Measurements from ENCODE around the gene ALS2. TPM values are rescaled to one million over a fixed set of nuclear protein-coding genes. Genes with fewer than 3 reads are reported as not detected.

The ALS2 gene
- total RNA-seq, 2 experiments from 2014 or later = 8.3 to 11.3 TPM

DNA sequence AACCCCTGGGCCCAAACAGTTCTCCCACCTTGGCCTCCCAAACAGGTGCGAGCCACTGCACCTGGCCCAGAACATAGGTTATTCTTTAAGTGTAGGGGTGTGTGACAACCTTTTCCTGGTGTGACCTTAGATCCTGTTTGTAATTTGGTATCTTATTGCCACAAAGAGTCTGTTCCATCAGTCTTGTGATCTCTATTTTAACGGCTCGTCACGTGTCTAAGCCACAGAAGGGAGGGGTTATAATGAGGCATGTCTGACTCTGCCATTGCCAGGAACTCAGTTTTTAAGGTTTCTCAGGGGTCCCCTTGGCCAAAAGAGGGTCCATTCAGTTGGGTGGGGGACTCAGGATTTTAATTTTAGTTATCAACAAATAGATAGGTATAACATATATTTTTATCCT, 4.4 kb upstream of the ALS2 start:
- Histone ChIP-seq H3K9me2 (ENCODE audit: insufficient read depth, low read length) (no peaks in the 10 kb centered on the region), H3K27ac (ENCODE audit: low read depth, low read length, poor library complexity, severe bottlenecking) (no peak overlapping the region), H4K20me1 (ENCODE audit: insufficient read depth, low read length) (no peaks in the 10 kb centered on the region), H2AFZ (ENCODE audit: low read length) (peak overlapping the region; percentile 18; the same call in 1 of the 2 replicates), H3K9me3 (ENCODE audit: low read length) (no peaks in the 10 kb centered on the region), H3K79me2 (ENCODE audit: insufficient read depth, low read depth, low read length) (peaks cover 3% of the 10 kb centered on the region), H3K4me3 (ENCODE audit: low read depth, low read length, poor library complexity, severe bottlenecking) (no peak overlapping the region), H3K4me2 (ENCODE audit: low read length) (no peak overlapping the region), H3K36me3 (ENCODE audit: insufficient read depth, low read length) (no peaks in the 10 kb centered on the region), H3K4me1 (ENCODE audit: insufficient read depth, low read length, poor library complexity, severe bottlenecking) (peaks cover 7% of the 10 kb centered on the region)
- no TSS peak for BruUV-seq (replicated peaks)
- ChIA-PET POLR2A (interaction anchor here (0.6 kb wide), 1 partner anchor 583 kb away, joined by 3 read pairs; no protein-coding TSS in a partner anchor), CTCF (ENCODE audit: unreplicated experiment) (interaction anchor here (1.1 kb wide), 1 partner anchor 51 kb away, joined by 3 read pairs; no protein-coding TSS in a partner anchor)
- intact Hi-C loops (cut with micrococcal nuclease; ENCODE audit: unreplicated experiment) = no loop called here
- TF ChIP-seq EZH2phosphoT487 (IDR thresholded peaks at IDR 0.05; ENCODE audit: borderline replicate concordance, low read depth, low read length) = no peak
- TF ChIP-seq, protein P1, sequence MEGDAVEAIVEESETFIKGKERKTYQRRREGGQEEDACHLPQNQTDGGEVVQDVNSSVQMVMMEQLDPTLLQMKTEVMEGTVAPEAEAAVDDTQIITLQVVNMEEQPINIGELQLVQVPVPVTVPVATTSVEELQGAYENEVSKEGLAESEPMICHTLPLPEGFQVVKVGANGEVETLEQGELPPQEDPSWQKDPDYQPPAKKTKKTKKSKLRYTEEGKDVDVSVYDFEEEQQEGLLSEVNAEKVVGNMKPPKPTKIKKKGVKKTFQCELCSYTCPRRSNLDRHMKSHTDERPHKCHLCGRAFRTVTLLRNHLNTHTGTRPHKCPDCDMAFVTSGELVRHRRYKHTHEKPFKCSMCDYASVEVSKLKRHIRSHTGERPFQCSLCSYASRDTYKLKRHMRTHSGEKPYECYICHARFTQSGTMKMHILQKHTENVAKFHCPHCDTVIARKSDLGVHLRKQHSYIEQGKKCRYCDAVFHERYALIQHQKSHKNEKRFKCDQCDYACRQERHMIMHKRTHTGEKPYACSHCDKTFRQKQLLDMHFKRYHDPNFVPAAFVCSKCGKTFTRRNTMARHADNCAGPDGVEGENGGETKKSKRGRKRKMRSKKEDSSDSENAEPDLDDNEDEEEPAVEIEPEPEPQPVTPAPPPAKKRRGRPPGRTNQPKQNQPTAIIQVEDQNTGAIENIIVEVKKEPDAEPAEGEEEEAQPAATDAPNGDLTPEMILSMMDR (conservative IDR thresholded peaks at IDR 0.05; ENCODE audit: low read length) = no peak
- no peak for DNase-seq (ENCODE audit: low spot score)

DNA sequence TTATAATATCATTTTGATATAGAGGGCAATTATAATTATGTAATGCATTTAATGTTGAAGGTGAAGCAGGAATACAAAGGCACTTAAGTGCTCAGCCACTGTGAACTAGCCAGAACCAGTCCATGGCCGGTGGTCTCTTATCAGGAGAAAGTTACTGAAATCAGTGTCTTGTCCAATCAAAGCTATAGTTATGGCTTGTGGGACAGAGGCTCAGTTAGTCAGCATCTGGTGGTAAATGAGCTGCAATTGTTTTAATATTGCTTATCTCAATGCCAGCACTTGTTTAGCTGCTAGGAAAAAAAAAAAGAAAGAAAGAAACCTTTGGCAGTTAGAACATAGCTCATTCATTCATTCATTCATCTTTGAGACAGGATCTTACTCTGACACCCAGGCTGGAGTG, 3.8 kb upstream of the ALS2 start:
- no peaks in the 10 kb centered on the region for H3K9me3 ChIP-seq (ENCODE audit: low read length)
- no peaks in the 10 kb centered on the region for H3K36me3 ChIP-seq (ENCODE audit: insufficient read depth, low read length)
- no peak overlapping the region for H2AFZ ChIP-seq (ENCODE audit: low read length)
- no peak for DNase-seq (ENCODE audit: low spot score)
- BruUV-seq (replicated peaks) = no TSS peak
- H3K4me3 ChIP-seq (ENCODE audit: low read depth, low read length, poor library complexity, severe bottlenecking) = no peak overlapping the region
- ChIA-PET POLR2A (interaction anchor here (0.7 kb wide), 1 partner anchor 23 kb away, joined by 4 read pairs; no protein-coding TSS in a partner anchor), CTCF (ENCODE audit: unreplicated experiment) (interaction anchor here (1.1 kb wide), 1 partner anchor 50 kb away, joined by 3 read pairs; no protein-coding TSS in a partner anchor)
- no peaks in the 10 kb centered on the region for H4K20me1 ChIP-seq (ENCODE audit: insufficient read depth, low read length)
- TF ChIP-seq EZH2phosphoT487 (IDR thresholded peaks at IDR 0.05; ENCODE audit: borderline replicate concordance, low read depth, low read length) = no peak
- no peaks in the 10 kb centered on the region for H3K9me2 ChIP-seq (ENCODE audit: insufficient read depth, low read length)
- H3K4me2 ChIP-seq (ENCODE audit: low read length) = no peak overlapping the region
- intact Hi-C loops (cut with micrococcal nuclease; ENCODE audit: unreplicated experiment) = no loop called here
- no peak overlapping the region for H3K27ac ChIP-seq (ENCODE audit: low read depth, low read length, poor library complexity, severe bottlenecking)
- H3K4me1 ChIP-seq (ENCODE audit: insufficient read depth, low read length, poor library complexity, severe bottlenecking) = peaks cover 13% of the 10 kb centered on the region
- H3K79me2 ChIP-seq (ENCODE audit: insufficient read depth, low read depth, low read length) = peaks cover 8% of the 10 kb centered on the region

DNA sequence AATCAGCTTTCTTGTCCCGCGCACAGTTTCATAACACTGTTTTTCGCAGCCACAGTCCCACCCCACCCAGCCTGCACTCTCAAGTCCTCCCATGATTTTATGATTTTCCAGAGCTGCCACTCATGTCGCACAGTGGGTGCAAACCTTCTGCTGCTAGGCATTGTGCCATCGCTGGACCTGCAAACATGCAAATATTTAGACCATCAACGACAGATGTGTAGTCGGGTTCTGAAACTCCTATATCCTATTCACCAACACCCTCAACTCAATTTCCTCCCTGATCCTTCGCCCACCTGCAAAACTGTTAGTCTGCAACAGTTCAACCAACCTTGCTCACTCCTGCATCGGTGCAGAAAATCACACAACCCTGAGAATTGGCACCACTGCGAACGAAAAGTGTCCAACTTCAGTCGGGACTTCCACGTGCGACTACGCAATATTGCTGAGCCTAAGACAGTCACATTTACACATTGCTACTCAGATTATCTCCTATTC, 871 bp upstream of the ALS2 start:
- Histone ChIP-seq H4K20me1 (ENCODE audit: insufficient read depth, low read length) (no peaks in the 10 kb centered on the region), H3K9me2 (ENCODE audit: insufficient read depth, low read length) (no peaks in the 10 kb centered on the region), H2AFZ (ENCODE audit: low read length) (peak overlapping the region; percentile 99), H3K4me2 (ENCODE audit: low read length) (peak overlapping the region; percentile 95), H3K36me3 (ENCODE audit: insufficient read depth, low read length) (no peaks in the 10 kb centered on the region), H3K9me3 (ENCODE audit: low read length) (no peaks in the 10 kb centered on the region), H3K4me3 (ENCODE audit: low read depth, low read length, poor library complexity, severe bottlenecking) (peak overlapping the region; percentile 84), H3K27ac (ENCODE audit: low read depth, low read length, poor library complexity, severe bottlenecking) (peak overlapping the region; percentile 47), H3K79me2 (ENCODE audit: insufficient read depth, low read depth, low read length) (peaks cover 15% of the 10 kb centered on the region), H3K4me1 (ENCODE audit: insufficient read depth, low read length, poor library complexity, severe bottlenecking) (peaks cover 22% of the 10 kb centered on the region)
- DNase-seq (ENCODE audit: low spot score) = peak; percentile 16
- ChIA-PET POLR2A (interaction anchor here (0.5 to 1.4 kb wide), 8 partner anchors 7 to 895 kb away, joined by 3 to 6 read pairs (median 4); no protein-coding TSS in a partner anchor), CTCF (ENCODE audit: unreplicated experiment) (no interaction called here)
- TF ChIP-seq, protein P1 (conservative IDR thresholded peaks at IDR 0.05; ENCODE audit: low read length) = no peak; the same call in 1 of the 2 replicates
- TF ChIP-seq EZH2phosphoT487 (IDR thresholded peaks at IDR 0.05; ENCODE audit: borderline replicate concordance, low read depth, low read length) = no peak
- intact Hi-C loops (cut with micrococcal nuclease; ENCODE audit: unreplicated experiment) = loop anchor here (1.0 kb wide), 1 partner anchor 330 kb away; the partner anchor contains the start of genes STRADB and TRAK2
- no TSS peak for BruUV-seq (replicated peaks)
